ENCODE data around the gene STIM1.
"Not testable (repeated sequence)": the region's sequence is repeated elsewhere in the genome, so short reads cannot be mapped to it uniquely, and the experiment has no call there.

STIM1 gene

DNA sequence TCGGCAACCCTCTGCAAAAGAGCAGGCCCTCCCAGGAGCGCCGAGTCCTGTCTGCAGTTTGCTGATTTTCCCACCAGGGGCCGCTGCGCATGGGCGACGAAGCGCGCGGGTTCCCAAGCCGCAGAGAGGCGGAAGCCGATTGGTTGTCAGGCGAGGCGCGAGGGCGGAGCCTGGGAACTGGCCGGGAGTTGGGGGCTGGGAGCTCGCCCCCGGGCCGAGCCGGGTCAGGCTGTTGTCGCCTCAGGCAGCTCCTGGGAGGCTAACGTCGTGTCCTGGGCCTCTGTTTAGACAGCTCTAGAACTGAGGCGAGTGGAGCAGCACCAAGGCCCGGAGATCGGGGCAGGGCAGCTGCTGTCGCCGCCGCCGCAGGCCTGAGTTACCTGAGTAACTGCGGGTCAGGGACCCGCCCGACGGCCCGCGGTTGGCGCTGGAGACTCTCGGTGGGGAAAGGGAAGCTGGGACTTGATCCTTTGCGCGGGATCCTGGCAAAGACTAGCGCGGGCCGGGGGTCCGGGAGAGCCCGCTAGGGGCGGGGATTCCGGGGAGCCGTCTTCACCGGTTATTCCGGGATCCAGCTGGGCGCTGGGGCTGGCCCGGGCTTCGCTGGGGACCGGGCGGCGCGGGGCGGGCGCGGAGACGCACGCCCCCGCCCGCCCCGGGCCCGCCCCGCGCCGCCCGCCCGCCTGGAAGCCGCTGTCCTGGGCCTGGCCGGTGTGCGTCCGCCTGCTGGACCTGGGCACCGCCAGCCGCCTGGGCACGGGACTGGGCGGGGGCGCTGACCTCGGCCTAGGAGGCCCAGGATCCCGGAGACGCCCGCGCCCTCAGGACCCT is at the start of gene STIM1:
STIM1 (plus strand) TSS at position 688 of the 831 bp plus-strand sequence. CDS start 607 bp downstream, outside the sequence.
- FAIRE-seq, result peak; percentile 87

GRCh38 chr11:3807909-3808860 is 47.3 kb upstream of the STIM1 start, which contains the start of gene PGAP2:
PGAP2 (plus strand) TSS chr11:3808560; CDS start chr11:3811260, 2,700 bp downstream.
- FAIRE-seq, result no peak

GRCh38 chr11:3808861-3809623 is 46.4 kb upstream of the STIM1 start:
- FAIRE-seq, result peak; percentile 81

- no peak for FAIRE-seq
These were observed 45.9 kb upstream of the STIM1 start for GRCh38 chr11:3809624-3809928.

GRCh38 chr11:3810446-3810845 is 45.0 kb upstream of the STIM1 start:
- no peak for FAIRE-seq

DNA sequence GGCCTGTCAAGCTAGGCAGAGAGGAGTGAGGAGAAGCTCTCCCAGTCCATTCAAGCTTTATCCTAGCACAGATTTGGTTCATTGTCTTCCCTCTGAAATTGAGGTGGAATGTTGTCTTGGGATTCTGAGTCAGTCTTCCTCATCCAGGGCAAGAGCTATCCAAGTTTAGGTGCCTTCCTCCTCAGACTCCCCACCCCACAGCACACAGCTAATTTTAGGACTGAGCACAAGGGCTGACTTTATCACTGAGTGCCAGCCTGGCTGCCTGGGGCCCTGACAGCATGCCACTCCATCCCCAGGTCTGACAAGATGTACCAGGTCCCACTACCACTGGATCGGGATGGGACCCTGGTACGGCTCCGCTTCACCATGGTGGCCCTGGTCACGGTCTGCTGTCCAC is 44.5 kb upstream of the STIM1 start:
- FAIRE-seq, result no peak

GRCh38 chr11:3814832-3815231 is 40.6 kb upstream of the STIM1 start:
- not testable (repeated sequence) for FAIRE-seq

GRCh38 chr11:3815845-3816244 is 39.6 kb upstream of the STIM1 start:
- FAIRE-seq, result no peak

DNA sequence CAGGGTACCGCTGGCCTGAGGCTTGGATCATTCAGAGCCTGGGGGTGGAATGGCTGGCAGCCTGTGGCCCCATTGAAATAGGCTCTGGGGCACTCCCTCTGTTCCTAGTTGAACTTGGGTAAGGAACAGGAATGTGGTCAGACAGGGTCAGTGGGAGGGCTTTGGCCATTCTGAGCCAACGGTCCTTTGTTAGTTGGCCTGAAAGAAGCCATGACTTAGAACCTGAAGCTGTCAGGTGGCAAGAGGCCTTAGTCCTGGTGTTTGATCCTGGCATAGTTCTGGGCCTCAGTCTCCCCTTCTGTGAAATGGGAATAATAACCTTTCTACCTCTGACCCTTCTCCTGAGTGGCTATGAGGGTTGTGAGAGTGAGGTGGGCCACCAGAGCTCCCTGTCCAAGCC is 38.8 kb upstream of the STIM1 start:
- FAIRE-seq, result no peak

DNA sequence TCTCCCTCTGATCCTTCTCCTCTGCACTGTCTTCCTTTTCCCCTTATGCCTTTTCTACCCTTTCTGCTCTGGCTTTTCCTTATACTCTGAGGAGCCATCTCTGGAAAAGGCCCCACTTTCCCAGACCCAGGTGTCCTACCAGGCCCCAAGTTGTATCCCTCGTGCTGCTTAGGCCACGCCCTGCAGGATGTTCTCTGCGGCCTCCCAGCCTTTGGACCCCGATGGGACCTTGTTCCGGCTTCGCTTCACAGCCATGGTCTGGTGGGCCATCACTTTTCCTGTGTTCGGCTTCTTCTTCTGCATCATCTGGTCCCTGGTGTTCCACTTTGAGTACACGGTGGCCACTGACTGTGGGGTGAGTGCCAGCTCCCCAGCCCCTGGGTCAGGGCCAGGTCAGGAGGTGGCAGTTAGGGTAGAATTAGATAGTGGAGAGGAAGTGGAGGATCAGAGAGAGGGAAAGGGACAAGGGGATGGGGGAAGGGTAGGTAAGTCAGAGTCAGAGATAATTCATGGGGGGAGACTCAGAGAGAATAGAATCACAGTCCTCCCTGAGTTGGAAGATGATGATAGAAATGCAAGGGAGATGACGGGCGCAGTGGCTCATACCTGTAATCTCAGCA is 38.2 kb upstream of the STIM1 start:
- FAIRE-seq, result no peak

GRCh38 chr11:3820971-3821370 is 34.5 kb upstream of the STIM1 start:
- FAIRE-seq, result no peak

DNA sequence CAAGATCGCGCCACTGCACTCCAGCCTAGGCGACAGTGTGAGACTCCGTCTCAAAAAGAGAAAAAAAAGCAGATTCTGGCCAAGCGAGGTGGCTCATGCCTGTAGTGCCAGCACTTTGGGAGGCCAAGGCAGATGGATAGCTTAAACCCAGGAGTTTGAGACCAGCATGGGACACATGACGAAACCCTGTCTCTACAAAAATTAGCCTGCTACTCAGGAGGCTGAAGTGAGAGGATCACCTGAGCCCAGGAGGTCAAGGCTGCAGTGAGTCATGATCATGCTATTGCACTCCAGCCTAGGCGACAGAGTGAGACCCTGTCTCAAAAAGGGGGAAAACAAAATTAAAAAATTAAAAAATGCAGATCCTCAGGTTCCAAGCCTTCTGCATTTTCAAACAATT is 33.2 kb upstream of the STIM1 start:
- no peak for FAIRE-seq

DNA sequence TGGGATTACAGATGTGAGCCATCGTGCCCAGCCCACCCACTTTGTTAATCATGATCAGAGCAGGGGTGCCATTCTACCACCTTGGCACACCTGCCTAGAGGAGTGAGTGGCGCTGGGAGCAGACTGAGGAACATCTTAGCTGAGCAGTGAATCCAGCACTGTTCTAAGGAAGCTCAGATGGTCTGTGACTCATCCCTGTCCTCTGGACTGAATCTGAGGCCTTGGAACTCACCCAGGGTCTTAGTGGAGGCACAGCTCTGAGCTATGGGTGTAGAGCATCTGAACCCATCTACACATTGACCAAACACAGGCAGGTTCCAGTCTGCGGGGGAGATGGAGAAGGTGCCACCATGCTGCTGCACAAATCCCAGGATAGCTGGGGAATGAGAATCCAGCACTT is 32.2 kb upstream of the STIM1 start:
- no peak for FAIRE-seq

GRCh38 chr11:3823762-3824506 is 31.5 kb upstream of the STIM1 start:
- FAIRE-seq, result no peak

DNA sequence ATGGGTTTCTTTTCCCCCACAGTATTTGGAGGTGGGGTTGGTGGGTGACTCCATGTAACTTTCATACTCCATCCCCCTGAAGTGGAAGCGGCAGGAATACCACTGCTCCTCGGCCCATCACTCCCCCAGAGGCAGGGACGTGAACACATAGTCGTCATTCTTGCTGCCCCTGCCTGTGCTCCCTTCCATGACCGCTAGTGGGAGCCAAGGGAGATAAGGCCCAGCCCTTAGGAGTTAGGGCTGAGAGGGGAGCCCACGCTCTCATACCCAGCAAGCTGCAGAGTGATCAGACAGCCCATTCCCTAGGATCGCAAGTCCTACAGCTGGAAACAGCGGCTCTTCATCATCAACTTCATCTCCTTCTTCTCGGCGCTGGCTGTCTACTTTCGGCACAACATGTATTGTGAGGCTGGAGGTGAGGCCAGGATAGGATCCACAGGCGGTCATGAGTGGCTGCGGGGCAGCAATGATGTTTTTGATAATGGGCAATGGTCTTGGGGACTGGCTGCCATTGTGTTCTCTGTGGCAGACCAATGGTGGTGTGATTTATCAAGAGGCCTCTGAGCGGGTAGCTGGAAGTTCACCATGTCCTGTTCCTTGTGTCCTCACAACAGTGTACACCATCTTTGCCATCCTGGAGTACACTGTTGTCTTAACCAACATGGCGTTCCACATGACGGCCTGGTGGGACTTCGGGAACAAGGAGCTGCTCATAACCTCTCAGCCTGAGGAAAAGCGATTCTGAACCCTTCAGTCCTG is 30.6 kb upstream of the STIM1 start:
- FAIRE-seq, result peak; percentile 78

- FAIRE-seq, result no peak
These were observed 29.9 kb upstream of the STIM1 start for GRCh38 chr11:3825473-3826154.

DNA sequence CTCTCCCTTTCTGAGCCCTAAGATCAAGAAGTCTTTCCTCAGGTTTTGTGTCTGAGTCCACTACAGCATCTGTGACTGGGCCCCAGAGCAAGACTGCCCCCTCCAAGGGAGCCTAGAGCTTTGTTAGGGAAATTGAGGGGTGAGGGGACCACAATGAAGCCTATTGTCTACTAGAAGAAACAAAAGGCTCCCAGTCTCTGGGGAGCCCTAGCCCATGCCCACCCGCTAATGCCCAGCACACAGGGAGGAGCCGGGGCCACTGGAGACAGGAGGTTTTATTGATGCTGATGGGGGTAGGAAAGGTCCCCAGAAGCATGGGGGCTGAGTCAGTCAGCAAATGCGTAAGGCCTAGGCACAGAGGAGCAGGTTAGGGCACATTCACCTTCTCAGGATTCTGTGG is 28.7 kb upstream of the STIM1 start:
- FAIRE-seq, result no peak

DNA sequence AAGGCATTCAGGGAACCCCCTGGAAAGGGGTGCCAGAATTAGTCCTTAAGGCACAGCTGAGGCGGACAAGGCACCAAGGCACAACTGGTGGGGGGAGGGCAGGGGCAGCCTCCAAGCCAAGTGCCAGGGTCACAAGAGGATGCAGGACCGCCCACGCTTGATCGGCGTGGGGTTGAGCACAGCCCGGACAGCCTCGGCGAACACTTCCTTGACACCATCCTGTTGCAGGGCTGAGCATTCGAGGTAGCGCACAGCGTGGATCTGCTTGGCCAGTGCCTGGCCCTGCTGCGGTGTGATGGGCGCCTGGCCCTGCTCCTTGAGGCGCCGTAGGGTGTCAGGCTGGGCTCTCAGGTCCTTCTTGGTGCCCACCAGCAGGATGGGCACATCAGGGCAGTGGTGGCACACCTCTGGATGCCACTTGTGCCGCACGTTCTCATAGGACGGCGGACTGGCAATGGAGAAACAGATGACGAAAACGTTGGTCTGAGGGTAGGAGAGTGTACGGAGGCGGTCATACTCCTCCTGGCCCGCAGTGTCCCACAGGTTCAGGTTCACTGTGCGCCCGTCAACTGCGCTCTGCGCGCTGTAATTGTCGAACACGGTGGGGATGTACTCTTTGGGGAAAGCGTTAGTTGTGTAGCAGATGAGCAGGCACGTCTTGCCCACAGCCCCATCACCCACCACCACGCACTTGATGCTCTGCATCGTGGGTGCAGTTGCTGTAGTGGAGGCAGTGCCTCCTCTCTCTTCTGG is 27.9 kb upstream of the STIM1 start:
- no peak for FAIRE-seq

DNA sequence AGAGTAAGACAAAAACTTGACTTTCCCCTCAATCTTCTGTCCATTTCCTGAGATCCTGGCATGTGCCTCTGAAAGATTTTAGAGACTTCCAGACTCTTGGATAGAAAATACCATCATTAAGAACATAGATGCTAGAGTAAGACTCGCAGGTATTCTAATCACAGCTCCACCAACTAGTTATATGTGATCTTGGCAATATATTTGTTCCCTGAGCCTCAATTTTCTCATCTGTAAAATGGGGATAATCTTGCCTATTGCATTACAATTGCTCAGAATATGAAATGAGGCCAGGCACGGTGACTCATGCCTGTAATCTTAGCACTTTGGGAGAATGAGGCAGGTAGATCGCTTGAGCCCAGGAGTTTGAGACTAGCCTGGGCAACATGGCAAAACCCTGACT is 25.4 kb upstream of the STIM1 start:
- FAIRE-seq, result no peak

DNA sequence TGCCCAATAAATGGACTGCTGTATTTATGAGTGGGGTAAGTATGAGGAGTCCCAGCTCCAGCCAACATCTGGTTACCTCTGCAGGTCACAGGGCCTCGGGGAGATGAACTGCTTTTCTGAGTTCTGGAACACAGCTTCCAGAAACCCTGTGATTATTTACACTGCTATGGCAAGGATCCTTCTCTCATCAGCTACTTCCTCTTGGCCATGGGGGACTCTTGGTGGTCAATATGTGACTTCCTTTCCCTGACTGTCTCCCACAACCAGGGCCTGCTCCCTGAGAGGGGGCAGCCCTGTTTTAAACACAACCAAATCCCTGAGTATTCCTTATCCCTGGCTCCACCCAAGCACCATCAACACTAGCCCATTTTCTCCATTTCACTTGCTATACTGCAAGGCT is 24.7 kb upstream of the STIM1 start:
- no peak for FAIRE-seq

All from G401.6 (cell line).